Nephron (organoid): Measurements from ENCODE around the gene PHETA2.
A peak's percentile ranks its signal among the peaks of the same experiment; 100 is the strongest.
"Not testable (repeated sequence)": the region's sequence is repeated elsewhere in the genome, so short reads cannot be mapped to it uniquely, and the experiment has no call there.

Experiments
- H3K27ac Mint-ChIP-seq, 3 experiments: 2 replicates each; pipeline ENCODE4 v1.8.0; 2020; ENCODE audit warnings: mixed read lengths in 3 of 3, mild to moderate bottlenecking in 2 of 3, moderate library complexity in 1 of 3
- H3K27me3 Mint-ChIP-seq: 2 replicates; pipeline ENCODE4 v1.8.0; 2021; ENCODE audit warnings: low read depth, mild to moderate bottlenecking, moderate library complexity, mixed read lengths
- H3K36me3 Mint-ChIP-seq: 2 replicates; pipeline ENCODE4 v1.8.0; 2020; ENCODE audit warnings: low read depth, mixed read lengths
- H3K4me1 Mint-ChIP-seq: 2 replicates; pipeline ENCODE4 v1.8.0; 2020; ENCODE audit warnings: mixed read lengths
- H3K4me3 Mint-ChIP-seq, 3 experiments: 2 replicates each; pipeline ENCODE4 v1.8.0; 2020; ENCODE audit warnings: mild to moderate bottlenecking in 3 of 3, mixed read lengths in 3 of 3, moderate library complexity in 2 of 3
- H3K9me3 Mint-ChIP-seq: 2 replicates; pipeline ENCODE4 v1.8.0; 2020; ENCODE audit warnings: mixed read lengths
- TF ChIP-seq, protein P1 (sequence below), 3 experiments: fragments of 200-600 bp; sonication (generic); IDR thresholded peaks; one replicate each; pipeline ENCODE4 v1.5.0; 2021; ENCODE audit warnings: antibody characterized with exemption in 3 of 3; ENCODE audit not compliant: unreplicated experiment in 3 of 3

Gene PHETA2

DNA sequence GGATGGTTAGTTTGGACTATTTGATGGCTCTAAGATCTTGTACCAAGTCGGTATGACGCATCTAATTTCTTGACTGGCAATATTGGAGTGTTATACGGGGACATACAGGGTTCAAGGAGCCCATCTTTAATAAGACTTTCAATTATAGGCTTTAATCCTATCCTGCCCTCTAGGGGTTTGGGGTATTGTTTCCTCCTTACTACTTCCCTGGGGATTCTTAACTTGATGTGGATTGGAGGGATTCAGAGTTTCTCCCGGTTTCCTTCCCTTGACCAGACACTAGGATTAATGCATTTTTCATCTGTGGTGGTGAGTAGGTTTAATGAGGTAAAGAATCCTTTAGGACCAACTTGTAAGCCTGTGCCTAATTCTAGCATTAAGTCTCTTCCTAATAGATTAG is 37.8 kb downstream of the PHETA2 start:
- Mint-ChIP-seq H3K4me3 (no peak overlapping the region), H3K27ac (no peak overlapping the region), H3K9me3 (peaks cover 32% of the 10 kb centered on the region), H3K4me1 (no peaks in the 10 kb centered on the region), H3K27me3 (no peaks in the 10 kb centered on the region), H3K36me3 (peaks cover 61% of the 10 kb centered on the region)
- TF ChIP-seq, protein P1, sequence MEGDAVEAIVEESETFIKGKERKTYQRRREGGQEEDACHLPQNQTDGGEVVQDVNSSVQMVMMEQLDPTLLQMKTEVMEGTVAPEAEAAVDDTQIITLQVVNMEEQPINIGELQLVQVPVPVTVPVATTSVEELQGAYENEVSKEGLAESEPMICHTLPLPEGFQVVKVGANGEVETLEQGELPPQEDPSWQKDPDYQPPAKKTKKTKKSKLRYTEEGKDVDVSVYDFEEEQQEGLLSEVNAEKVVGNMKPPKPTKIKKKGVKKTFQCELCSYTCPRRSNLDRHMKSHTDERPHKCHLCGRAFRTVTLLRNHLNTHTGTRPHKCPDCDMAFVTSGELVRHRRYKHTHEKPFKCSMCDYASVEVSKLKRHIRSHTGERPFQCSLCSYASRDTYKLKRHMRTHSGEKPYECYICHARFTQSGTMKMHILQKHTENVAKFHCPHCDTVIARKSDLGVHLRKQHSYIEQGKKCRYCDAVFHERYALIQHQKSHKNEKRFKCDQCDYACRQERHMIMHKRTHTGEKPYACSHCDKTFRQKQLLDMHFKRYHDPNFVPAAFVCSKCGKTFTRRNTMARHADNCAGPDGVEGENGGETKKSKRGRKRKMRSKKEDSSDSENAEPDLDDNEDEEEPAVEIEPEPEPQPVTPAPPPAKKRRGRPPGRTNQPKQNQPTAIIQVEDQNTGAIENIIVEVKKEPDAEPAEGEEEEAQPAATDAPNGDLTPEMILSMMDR (IDR thresholded peaks at IDR 0.05; ENCODE audit: unreplicated experiment in 3 of 3), result no peak

DNA sequence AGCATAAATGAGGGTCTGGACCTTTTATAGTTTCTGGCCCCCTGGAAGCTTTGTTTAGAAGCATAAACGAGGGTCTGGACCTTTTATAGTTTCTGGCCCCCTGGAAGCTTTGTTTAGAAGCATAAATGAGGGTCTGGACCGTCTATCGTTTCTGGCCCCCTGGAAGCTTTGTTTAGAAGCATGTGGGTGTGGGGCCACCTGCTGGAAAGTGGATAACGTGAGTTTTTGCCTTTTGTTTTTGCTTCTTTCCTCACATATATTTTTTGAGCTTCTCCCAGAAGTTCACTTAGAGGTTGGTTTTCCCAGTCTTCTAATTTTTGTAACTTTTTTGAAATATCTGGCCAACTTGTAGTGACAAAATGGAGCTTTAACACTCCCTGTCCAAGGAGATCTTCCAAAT is 38.7 kb downstream of the PHETA2 start:
- Mint-ChIP-seq H3K9me3 (peaks cover 27% of the 10 kb centered on the region), H3K36me3 (peaks cover 56% of the 10 kb centered on the region)
- H3K27me3 Mint-ChIP-seq, H3K27ac Mint-ChIP-seq, H3K4me1 Mint-ChIP-seq, H3K4me3 Mint-ChIP-seq: not testable (repeated sequence)

DNA sequence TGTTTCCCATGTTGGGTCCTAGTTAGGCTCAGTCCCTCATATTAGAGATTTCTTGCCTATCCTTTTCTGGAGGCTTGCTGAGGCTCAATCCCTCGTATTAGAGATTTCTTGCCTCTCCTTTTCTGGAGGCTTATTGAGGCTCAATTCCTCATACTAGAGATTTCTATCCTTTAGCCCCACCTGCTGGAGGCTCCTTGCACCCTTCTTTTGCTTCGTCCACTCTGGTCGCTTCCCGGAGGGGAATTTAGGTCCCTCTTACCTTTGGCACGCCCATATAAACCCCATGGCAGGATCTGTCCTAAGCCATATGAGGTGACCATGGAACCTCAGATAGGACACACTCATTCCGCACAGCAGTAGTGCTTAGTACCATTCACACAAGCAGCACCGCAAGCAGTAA is 40.7 kb downstream of the PHETA2 start:
- Mint-ChIP-seq H3K27me3 (no peaks in the 10 kb centered on the region), H3K4me3 (peak overlapping the region in 1 of 3 experiments; percentile 23), H3K4me1 (no peaks in the 10 kb centered on the region), H3K27ac (no peak overlapping the region), H3K36me3 (peaks cover 41% of the 10 kb centered on the region), H3K9me3 (peaks cover 26% of the 10 kb centered on the region)
- TF ChIP-seq, protein P1 (IDR thresholded peaks at IDR 0.05; ENCODE audit: unreplicated experiment in 3 of 3), result peak in 1 of 3 experiments; percentile 11

DNA sequence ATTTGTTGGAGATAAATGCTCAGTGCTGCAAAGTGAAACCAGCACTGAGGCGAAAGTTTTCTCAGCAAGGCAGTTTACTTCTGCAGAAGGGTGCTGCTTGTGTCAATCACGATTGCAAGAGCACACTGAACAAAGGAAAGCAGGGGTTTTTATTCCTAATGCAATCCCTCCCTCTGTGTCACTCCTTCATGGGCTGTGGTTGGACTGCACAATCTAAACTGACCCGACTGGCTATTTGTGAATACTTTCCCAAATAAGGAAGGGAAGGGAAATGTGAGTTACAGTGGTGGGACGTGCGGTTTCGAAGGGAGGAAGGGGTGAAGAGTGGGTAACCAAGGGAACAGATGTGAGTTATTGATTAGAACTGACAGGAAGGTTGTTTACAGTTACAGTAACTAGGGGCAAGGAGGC is 41.4 kb downstream of the PHETA2 start:
- peaks cover 41% of the 10 kb centered on the region for H3K36me3 Mint-ChIP-seq
- not testable (repeated sequence) for H3K4me1 Mint-ChIP-seq, H3K4me3 Mint-ChIP-seq, H3K27me3 Mint-ChIP-seq
- H3K27ac Mint-ChIP-seq, result peak overlapping the region in 1 of 3 experiments; percentile 78
- H3K9me3 Mint-ChIP-seq, result peaks cover 26% of the 10 kb centered on the region

DNA sequence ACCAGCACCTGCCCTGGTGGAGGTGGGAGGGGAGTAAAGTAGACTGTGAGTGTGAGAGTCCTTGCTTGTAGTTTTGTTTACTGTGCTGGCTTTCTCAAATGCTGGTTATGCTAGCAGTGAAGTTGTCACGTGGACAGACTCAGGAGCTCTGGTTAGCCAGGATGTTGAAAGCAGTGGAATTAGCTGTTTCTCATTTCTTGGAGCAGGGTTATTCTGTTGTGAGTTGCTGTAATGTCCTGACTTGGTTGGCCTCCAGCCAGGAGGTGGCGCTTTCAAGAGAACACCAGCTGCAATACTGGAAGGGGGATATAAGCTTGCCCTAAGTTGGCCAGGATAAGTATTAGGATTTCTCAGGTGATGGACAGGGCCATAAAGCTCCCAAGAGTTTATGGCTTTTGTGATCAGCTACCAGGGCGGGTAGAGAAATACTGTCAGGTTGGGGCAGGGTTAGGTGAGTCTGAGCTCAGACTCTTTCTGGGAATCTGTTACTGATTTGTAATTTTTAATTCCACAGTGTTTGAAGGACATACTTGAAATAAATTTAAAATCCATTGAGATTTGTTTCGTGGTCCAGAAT is 42.9 kb downstream of the PHETA2 start:
- Mint-ChIP-seq H3K27ac (no peak overlapping the region), H3K4me1 (no peaks in the 10 kb centered on the region), H3K9me3 (peaks cover 26% of the 10 kb centered on the region), H3K4me3 (no peak overlapping the region), H3K36me3 (peaks cover 41% of the 10 kb centered on the region), H3K27me3 (no peaks in the 10 kb centered on the region)
- TF ChIP-seq, protein P1 (IDR thresholded peaks at IDR 0.05; ENCODE audit: unreplicated experiment in 3 of 3), result no peak

DNA sequence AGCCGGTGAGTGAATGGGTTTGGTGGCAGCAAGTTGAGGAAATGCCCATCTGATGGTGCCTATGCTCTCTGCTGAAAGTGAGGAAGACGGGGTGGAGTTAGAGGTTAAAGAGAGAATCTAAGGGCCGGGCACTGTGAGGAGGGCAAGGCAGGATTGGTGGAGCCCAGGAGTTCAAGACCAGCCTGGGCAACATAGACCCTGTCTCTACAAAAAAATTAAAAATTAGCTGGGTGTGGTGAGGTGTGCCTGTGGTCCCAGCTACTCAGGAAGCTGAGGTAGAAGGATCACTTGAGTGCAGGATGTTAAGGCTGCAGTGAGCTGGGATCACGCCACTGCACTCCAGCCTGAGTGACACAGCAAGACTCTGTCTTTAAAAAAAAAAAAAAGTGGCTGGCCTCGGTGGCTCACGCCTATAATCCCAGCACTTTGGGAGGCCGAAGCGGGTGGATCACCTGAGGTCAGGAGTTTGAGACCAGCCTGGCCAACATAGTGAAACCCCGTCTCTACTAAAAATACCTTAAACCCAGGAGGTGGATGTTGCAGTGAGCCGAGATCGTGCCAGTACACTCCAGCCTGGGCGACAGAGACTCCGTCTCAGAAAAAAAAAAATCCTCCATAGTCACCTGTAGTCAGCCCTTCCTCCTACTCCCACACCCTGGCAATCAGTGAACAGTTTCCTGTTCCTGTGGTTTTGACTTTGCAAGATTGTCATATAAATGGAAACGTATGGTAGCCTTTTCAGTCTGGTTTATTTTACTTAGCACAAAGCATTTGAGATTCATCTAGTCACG is 46.4 kb downstream of the PHETA2 start:
- peak overlapping the region in 1 of 3 experiments; percentile 4 for H3K27ac Mint-ChIP-seq
- not testable (repeated sequence) for H3K27me3 Mint-ChIP-seq, H3K9me3 Mint-ChIP-seq, H3K4me3 Mint-ChIP-seq, H3K4me1 Mint-ChIP-seq
- peaks cover 24% of the 10 kb centered on the region for H3K36me3 Mint-ChIP-seq

DNA sequence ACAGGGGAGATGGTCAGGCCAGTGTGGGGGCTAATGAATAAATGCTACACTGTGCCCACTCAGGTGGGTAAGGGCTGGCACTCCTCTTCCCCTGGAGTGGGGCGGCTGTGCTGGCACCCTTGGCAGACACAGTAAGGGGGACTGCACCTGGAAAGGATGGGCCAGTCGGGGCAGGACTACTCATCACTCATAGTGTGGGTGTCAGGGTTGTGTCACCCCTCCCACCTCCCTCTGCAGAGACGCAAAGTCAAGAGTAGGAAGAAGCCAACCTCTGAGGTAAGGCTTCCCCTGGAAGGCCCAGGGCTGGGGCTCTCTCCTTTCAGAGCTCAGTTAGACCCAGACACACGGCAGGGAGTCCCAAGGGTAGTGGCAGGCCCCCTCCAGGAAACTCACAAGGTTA is 49.5 kb downstream of the PHETA2 start:
- H3K27me3 Mint-ChIP-seq, H3K9me3 Mint-ChIP-seq, H3K27ac Mint-ChIP-seq, H3K4me1 Mint-ChIP-seq, H3K4me3 Mint-ChIP-seq: not testable (repeated sequence)
- H3K36me3 Mint-ChIP-seq, result peaks cover 10% of the 10 kb centered on the region

DNA sequence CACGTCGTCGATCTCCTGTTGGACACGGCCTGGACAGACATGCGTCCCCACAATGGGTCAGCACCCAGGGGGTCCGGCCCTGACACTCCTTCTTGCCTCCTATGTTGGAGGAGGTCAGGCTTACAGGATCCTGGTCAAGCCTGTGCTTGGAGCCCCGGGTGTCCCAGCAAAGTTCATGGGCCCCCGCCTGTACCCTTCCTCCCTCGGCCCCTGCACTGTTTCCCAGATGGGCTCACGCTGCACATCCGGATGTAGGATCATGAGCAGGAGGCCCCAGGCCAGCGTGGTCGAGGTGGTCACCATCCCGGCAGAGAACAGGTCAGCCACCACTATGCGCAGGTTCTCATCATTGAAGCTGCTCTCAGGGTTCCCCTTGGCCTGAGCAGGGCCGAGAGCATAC is 53.6 kb downstream of the PHETA2 start:
- Mint-ChIP-seq H3K4me1 (no peaks in the 10 kb centered on the region), H3K27me3 (no peaks in the 10 kb centered on the region), H3K36me3 (no peaks in the 10 kb centered on the region), H3K4me3 (no peak overlapping the region), H3K9me3 (no peaks in the 10 kb centered on the region), H3K27ac (no peak overlapping the region)
- TF ChIP-seq, protein P1 (IDR thresholded peaks at IDR 0.05; ENCODE audit: unreplicated experiment in 3 of 3), result no peak

DNA sequence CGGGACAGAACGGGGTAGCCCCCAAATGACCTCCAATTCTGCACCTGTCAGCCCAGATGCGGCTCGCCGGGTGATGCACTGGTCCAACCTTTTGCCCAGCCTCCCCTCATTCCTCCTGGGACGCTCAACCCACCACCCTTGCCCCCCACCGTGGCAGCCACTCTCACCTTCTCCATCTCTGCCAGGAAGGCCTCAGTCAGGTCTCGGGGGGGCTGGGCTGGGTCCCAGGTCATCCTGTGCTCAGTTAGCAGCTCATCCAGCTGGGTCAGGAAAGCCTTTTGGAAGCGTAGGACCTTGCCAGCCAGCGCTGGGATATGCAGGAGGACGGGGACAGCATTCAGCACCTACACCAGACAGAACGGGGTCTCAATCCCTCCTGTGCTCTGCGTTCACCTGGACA is 54.0 kb downstream of the PHETA2 start:
- H3K27me3 Mint-ChIP-seq, H3K4me3 Mint-ChIP-seq, H3K36me3 Mint-ChIP-seq, H3K27ac Mint-ChIP-seq, H3K4me1 Mint-ChIP-seq, H3K9me3 Mint-ChIP-seq: not testable (repeated sequence)
